ENCODE data around the gene SRMS. TPM values are rescaled to one million over a fixed set of nuclear protein-coding genes. Genes with fewer than 3 reads are reported as not detected.

Gene SRMS
- total RNA-seq, 4 donors from 2014 or later, result not detected

DNA sequence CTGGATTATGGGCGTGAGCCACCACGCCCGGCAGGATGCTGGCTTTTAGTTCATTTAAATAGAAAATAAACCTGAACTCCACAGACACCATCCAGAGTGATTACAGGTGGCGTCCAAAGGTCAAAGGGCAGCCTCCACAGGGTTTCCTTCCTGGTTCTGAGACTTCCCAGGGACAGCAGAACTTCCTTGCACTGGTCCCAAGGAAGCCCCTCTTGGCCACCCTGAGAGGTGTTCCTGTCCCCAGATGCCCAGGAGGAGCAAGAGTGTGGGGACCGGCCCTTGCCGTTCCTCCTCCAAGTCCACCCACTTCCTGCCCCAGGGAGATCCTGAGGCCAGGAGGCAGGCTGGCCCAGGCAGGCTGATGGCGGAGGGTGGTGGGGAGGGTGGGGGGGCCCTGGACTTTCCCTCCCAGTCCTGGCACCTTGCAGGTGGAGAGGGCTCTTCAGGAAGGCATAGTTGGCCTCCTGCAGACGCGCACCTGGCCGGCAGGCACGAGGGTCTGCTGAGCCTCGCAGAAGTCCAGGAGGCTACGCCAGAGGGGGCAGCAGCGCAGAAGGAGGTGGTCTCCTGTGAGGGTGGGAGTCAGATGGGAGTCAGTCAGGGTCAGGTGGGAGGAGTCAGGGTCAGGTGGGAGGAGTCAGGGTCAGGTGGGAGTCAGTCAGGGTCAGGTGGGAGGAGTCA, 11.4 kb upstream of the SRMS start:
- DNase-seq (no peak), ATAC-seq (no peak)
- in situ Hi-C loops (cut with MboI; ENCODE audit: low sequenced_read_pairs in 4 of 4), result no loop called here
- TF ChIP-seq, protein P1, sequence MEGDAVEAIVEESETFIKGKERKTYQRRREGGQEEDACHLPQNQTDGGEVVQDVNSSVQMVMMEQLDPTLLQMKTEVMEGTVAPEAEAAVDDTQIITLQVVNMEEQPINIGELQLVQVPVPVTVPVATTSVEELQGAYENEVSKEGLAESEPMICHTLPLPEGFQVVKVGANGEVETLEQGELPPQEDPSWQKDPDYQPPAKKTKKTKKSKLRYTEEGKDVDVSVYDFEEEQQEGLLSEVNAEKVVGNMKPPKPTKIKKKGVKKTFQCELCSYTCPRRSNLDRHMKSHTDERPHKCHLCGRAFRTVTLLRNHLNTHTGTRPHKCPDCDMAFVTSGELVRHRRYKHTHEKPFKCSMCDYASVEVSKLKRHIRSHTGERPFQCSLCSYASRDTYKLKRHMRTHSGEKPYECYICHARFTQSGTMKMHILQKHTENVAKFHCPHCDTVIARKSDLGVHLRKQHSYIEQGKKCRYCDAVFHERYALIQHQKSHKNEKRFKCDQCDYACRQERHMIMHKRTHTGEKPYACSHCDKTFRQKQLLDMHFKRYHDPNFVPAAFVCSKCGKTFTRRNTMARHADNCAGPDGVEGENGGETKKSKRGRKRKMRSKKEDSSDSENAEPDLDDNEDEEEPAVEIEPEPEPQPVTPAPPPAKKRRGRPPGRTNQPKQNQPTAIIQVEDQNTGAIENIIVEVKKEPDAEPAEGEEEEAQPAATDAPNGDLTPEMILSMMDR (IDR thresholded peaks at IDR 0.05 in 4 of 5, conservative IDR thresholded peaks at IDR 0.05 in 1 of 5), result no peak
- TF ChIP-seq POLR2A (IDR thresholded peaks at IDR 0.05), result no peak
- intact Hi-C loops (cut with DNase I; ENCODE audit: low total_unique reads), result no loop called here
- Histone ChIP-seq H3K36me3 (peaks cover 0 to 9% of the 10 kb centered on the region in 2 donors), H3K27me3 (peaks cover 0 to 6% (median 5%) of the 10 kb centered on the region in 3 donors), H3K9me3 (no peaks in the 10 kb centered on the region), H3K27ac (no peak overlapping the region), H3K4me3 (no peak overlapping the region), H3K4me1 (no peaks in the 10 kb centered on the region)

- TF ChIP-seq POLR2A (IDR thresholded peaks at IDR 0.05), result no peak
- TF ChIP-seq, protein P1 (IDR thresholded peaks at IDR 0.05 in 4 of 5, conservative IDR thresholded peaks at IDR 0.05 in 1 of 5), result no peak
- in situ Hi-C loops (cut with MboI; ENCODE audit: low sequenced_read_pairs in 4 of 4), result no loop called here
Measured at GRCh38 chr20:63557481-63557891, 9.9 kb upstream of the SRMS start.

GRCh38 chr20:63556873-63557478, 9.4 kb upstream of the SRMS start:
- ATAC-seq (no peak), DNase-seq (no peak)
- H3K36me3 ChIP-seq, result peaks cover 0 to 9% of the 10 kb centered on the region in 2 donors

More at GRCh38 chr20:63557481-63557891, 9.9 kb upstream of the SRMS start:
- intact Hi-C loops (cut with DNase I; ENCODE audit: low total_unique reads), result no loop called here
- Histone ChIP-seq H3K4me1 (no peaks in the 10 kb centered on the region), H3K9me3 (no peaks in the 10 kb centered on the region), H3K4me3 (no peak overlapping the region), H3K27me3 (peaks cover 7 to 15% (median 12%) of the 10 kb centered on the region in 3 donors), H3K27ac (no peak overlapping the region), H3K36me3 (peaks cover 0 to 9% of the 10 kb centered on the region in 2 donors)
- no peak for ATAC-seq
- no peak for DNase-seq

GRCh38 chr20:63555661-63556381, 8.3 kb upstream of the SRMS start:
- intact Hi-C loops (cut with DNase I; ENCODE audit: low total_unique reads), result no loop called here
- peaks cover 15 to 19% (median 16%) of the 10 kb centered on the region in 3 donors for H3K27me3 ChIP-seq
- in situ Hi-C loops (cut with MboI; ENCODE audit: low sequenced_read_pairs in 4 of 4), result no loop called here
- DNase-seq, result no peak
- H3K4me3 ChIP-seq, result no peak overlapping the region
- ATAC-seq, result no peak
- no peak overlapping the region for H3K27ac ChIP-seq
- no peaks in the 10 kb centered on the region for H3K4me1 ChIP-seq
- TF ChIP-seq, protein P1 (IDR thresholded peaks at IDR 0.05 in 4 of 5, conservative IDR thresholded peaks at IDR 0.05 in 1 of 5), result no peak
- no peak for TF ChIP-seq POLR2A (IDR thresholded peaks at IDR 0.05)
- no peaks in the 10 kb centered on the region for H3K9me3 ChIP-seq
- H3K36me3 ChIP-seq, result peaks cover 0 to 8% of the 10 kb centered on the region in 2 donors

More at GRCh38 chr20:63556873-63557478, 9.4 kb upstream of the SRMS start:
- no peaks in the 10 kb centered on the region for H3K4me1 ChIP-seq
- TF ChIP-seq, protein P1 (IDR thresholded peaks at IDR 0.05 in 4 of 5, conservative IDR thresholded peaks at IDR 0.05 in 1 of 5), result no peak
- TF ChIP-seq POLR2A (IDR thresholded peaks at IDR 0.05), result no peak
- in situ Hi-C loops (cut with MboI; ENCODE audit: low sequenced_read_pairs in 4 of 4) (no loop called here), intact Hi-C loops (cut with DNase I; ENCODE audit: low total_unique reads) (no loop called here)
- H3K27me3 ChIP-seq, result peaks cover 9 to 15% (median 12%) of the 10 kb centered on the region in 3 donors
- no peak overlapping the region for H3K4me3 ChIP-seq
- no peak overlapping the region for H3K27ac ChIP-seq
- no peaks in the 10 kb centered on the region for H3K9me3 ChIP-seq

Data from gastrocnemius medialis (tissue), 4 donors.